ENCODE results near the gene MAN2B2. TPM values are rescaled to one million over a fixed set of nuclear protein-coding genes. Genes with fewer than 3 reads are reported as not detected.

MAN2B2 gene
- total and polyA plus RNA-seq, 2 donors from 2014 or later = 19.9 to 34.3 TPM

DNA sequence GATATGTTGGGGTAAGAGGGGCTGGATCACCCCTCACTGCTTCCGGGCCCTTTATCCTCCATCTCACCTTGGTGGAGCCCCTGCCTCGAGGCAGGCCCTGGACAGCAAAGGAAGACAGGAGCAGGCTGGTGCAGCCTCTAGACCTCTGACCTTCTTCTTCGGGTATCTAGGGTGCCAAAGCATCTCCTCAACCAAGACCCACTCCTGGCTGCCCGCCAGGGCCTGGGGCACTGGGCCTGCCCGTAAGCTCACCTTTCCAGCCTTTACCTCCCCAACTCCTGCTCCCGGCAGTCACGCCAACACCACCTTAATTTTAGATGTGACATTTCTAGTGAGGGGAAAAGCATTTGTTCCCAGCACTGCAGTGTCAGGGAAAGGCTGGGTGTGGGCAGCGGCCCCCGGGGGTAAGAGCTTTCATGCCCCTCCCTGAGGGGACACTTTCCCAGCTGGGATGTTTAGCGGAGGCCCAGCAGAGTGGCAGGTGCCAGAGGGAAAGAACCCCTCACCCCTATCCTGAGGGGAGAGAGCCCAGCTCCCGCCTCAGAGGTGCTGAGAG lies 6.7 kb downstream of the MAN2B2 start:
- DNase-seq (no peak), FAIRE-seq (no peak)
- H3K9me3 ChIP-seq (ENCODE audit: control insufficient read depth in 2 of 3, insufficient read depth in 1 of 3, low read length in 3 of 3) = peaks cover 0 to 5% (median 0%) of the 10 kb centered on the region in 3 donors
- no peak overlapping the region for H3K9ac ChIP-seq (ENCODE audit: low read length in 3 of 3)
- intact Hi-C loops (cut with DNase I) = no loop called here
- TF ChIP-seq, protein P1, sequence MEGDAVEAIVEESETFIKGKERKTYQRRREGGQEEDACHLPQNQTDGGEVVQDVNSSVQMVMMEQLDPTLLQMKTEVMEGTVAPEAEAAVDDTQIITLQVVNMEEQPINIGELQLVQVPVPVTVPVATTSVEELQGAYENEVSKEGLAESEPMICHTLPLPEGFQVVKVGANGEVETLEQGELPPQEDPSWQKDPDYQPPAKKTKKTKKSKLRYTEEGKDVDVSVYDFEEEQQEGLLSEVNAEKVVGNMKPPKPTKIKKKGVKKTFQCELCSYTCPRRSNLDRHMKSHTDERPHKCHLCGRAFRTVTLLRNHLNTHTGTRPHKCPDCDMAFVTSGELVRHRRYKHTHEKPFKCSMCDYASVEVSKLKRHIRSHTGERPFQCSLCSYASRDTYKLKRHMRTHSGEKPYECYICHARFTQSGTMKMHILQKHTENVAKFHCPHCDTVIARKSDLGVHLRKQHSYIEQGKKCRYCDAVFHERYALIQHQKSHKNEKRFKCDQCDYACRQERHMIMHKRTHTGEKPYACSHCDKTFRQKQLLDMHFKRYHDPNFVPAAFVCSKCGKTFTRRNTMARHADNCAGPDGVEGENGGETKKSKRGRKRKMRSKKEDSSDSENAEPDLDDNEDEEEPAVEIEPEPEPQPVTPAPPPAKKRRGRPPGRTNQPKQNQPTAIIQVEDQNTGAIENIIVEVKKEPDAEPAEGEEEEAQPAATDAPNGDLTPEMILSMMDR (IDR thresholded peaks at IDR 0.05; ENCODE audit: borderline replicate concordance, extremely low read depth, insufficient read depth) = no peak
- peaks cover 4 to 16% (median 8%) of the 10 kb centered on the region in 3 donors for H3K36me3 ChIP-seq (ENCODE audit: control insufficient read depth in 2 of 3, insufficient read depth in 3 of 3, low read length in 3 of 3)
- no peak overlapping the region for H3K27ac ChIP-seq (ENCODE audit: low read depth in 2 of 2, low read length in 2 of 2)
- H3K4me3 ChIP-seq (ENCODE audit: low read length in 3 of 3) = no peak overlapping the region
- H3K27me3 ChIP-seq (ENCODE audit: control insufficient read depth, insufficient read depth, low read length) = no peaks in the 10 kb centered on the region
- H3K4me1 ChIP-seq (ENCODE audit: control insufficient read depth in 2 of 3, insufficient read depth in 2 of 3, low read depth in 1 of 3, low read length in 3 of 3) = peaks cover 0 to 5% (median 4%) of the 10 kb centered on the region in 3 donors

DNA sequence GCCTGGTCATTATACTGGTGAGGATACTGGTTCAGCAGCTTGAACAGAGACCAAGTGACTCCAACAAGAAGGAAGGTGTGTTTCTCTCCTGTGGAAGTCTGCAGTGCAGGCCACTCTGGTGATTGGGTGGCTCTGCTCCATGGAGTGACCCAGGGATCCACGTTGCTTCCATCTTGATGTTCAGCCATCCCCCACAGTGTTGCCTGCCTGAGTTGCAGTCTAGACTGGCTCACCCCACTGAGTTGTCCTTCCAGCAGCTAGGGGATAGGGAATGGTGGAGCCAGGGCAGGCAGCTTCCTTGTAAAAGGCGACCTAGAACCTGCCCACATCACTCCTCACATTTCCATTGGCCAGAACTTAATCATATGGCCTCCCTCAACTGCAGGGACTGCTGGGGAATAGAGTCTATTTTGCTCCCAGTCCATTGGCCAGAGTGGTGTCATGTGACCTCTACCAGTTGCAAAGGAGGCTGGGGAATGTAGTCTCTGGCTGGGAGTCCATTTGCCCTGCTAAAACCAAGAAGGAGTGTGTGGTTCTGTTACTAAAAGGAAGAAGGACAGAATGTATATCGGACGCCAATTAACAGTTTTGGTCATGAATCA lies 8.0 kb downstream of the MAN2B2 start:
- Histone ChIP-seq H3K27ac (ENCODE audit: low read depth in 2 of 2, low read length in 2 of 2) (no peak overlapping the region), H3K36me3 (ENCODE audit: control insufficient read depth in 2 of 3, insufficient read depth in 3 of 3, low read length in 3 of 3) (peaks cover 4 to 16% (median 8%) of the 10 kb centered on the region in 3 donors), H3K9ac (ENCODE audit: low read length in 3 of 3) (no peak overlapping the region), H3K4me3 (ENCODE audit: low read length in 3 of 3) (no peak overlapping the region), H3K4me1 (ENCODE audit: control insufficient read depth in 2 of 3, insufficient read depth in 2 of 3, low read depth in 1 of 3, low read length in 3 of 3) (no peaks in the 10 kb centered on the region), H3K27me3 (ENCODE audit: control insufficient read depth, insufficient read depth, low read length) (no peaks in the 10 kb centered on the region), H3K9me3 (ENCODE audit: control insufficient read depth in 2 of 3, insufficient read depth in 1 of 3, low read length in 3 of 3) (peaks cover 0 to 5% (median 0%) of the 10 kb centered on the region in 3 donors)
- DNase-seq = no peak
- FAIRE-seq = no peak
- intact Hi-C loops (cut with DNase I) = no loop called here
- TF ChIP-seq, protein P1 (IDR thresholded peaks at IDR 0.05; ENCODE audit: borderline replicate concordance, extremely low read depth, insufficient read depth) = no peak

DNA sequence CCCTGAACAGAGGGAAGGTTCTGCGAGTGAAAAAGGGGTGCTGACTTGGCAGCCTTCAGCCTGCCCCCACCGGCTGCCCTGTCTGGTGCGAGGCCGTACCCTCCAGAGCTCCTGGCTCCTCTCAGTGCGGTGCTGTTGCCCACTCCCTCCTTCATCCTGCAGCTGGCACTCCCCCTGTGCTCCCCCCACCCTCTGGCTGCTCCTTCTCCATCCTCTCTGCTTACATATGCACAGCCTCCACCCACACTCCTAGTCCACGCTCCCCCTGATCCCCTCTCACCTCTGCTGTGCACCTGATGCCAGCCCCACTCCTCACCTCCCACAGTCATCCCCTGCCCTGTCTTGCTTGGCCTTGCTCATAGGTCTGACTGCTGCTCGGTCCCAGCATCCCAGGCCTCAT lies 9.9 kb downstream of the MAN2B2 start:
- H3K36me3 ChIP-seq (ENCODE audit: control insufficient read depth in 2 of 3, insufficient read depth in 3 of 3, low read length in 3 of 3) = peaks cover 0 to 4% (median under 1%) of the 10 kb centered on the region in 3 donors

More for the DNA sequence above, 9.9 kb downstream of the MAN2B2 start:
- Histone ChIP-seq H3K27ac (ENCODE audit: low read depth in 2 of 2, low read length in 2 of 2) (no peak overlapping the region), H3K9me3 (ENCODE audit: control insufficient read depth in 2 of 3, insufficient read depth in 1 of 3, low read length in 3 of 3) (peaks cover 0 to 5% (median 0%) of the 10 kb centered on the region in 3 donors), H3K9ac (ENCODE audit: low read length in 3 of 3) (no peak overlapping the region), H3K4me3 (ENCODE audit: low read length in 3 of 3) (no peak overlapping the region), H3K4me1 (ENCODE audit: control insufficient read depth in 2 of 3, insufficient read depth in 2 of 3, low read depth in 1 of 3, low read length in 3 of 3) (no peaks in the 10 kb centered on the region), H3K27me3 (ENCODE audit: control insufficient read depth, insufficient read depth, low read length) (no peaks in the 10 kb centered on the region)
- TF ChIP-seq, protein P1 (IDR thresholded peaks at IDR 0.05; ENCODE audit: borderline replicate concordance, extremely low read depth, insufficient read depth) = no peak
- DNase-seq (peak in 1 of 5 donors; percentile 51), FAIRE-seq (no peak)
- intact Hi-C loops (cut with DNase I) = no loop called here

All from kidney (tissue), 14 donors.